OCI-LY7 (cell line): ENCODE measurements around the gene C16orf92. TPM values are rescaled to one million over a fixed set of nuclear protein-coding genes. Genes with fewer than 3 reads are reported as not detected.

Experiments
- BruUV-seq: library from RNA; stranded (reverse); fragments of 400-500 nt; replicated peaks from 2 replicates; lab custom pipeline; 2021; lab: Mats Ljungman, UMichigan
- CTCF ChIA-PET: fragments of 300-600 bp; sonication (Branson Sonifier 250); formaldehyde crosslinking; loops from one replicate; lab custom pipeline; 2022; ENCODE audit warnings: antibody characterized with exemption; ENCODE audit not compliant: unreplicated experiment; lab: Charles Lee
- POLR2A ChIA-PET: fragments of 300-600 bp; sonication (Branson Sonifier 250); formaldehyde crosslinking; loops from one replicate; lab custom pipeline; 2022; ENCODE audit warnings: antibody characterized with exemption; lab: Charles Lee
- DNase-seq: peaks from one replicate; pipeline ENCODE4 v3.0.0-alpha.2; 2015; ENCODE audit warnings: low spot score
- H2AFZ ChIP-seq: fragments of 200-600 bp; sonication (generic), shearing (Covaris generic); 2 replicates; pipeline ENCODE4 v1.6.1; 2014; ENCODE audit warnings: mild to moderate bottlenecking, antibody characterized with exemption, low read length, moderate library complexity
- H3K27ac ChIP-seq: fragments of 200-600 bp; sonication (generic); 2 replicates; pipeline ENCODE4 v1.5.1; 2014; ENCODE audit warnings: mixed run types, low read depth, mild to moderate bottlenecking, moderate library complexity, low read length, inconsistent platforms; ENCODE audit not compliant: poor library complexity, severe bottlenecking
- H3K36me3 ChIP-seq: fragments of 200-600 bp; sonication (generic); 2 replicates; pipeline ENCODE4 v1.6.1; 2014; ENCODE audit warnings: mild to moderate bottlenecking, antibody characterized with exemption, low read length, moderate library complexity, mixed read lengths; ENCODE audit not compliant: insufficient read depth
- H3K4me1 ChIP-seq: fragments of 200-600 bp; sonication (generic); 2 replicates; pipeline ENCODE4 v1.5.1; 2014; ENCODE audit warnings: mild to moderate bottlenecking, low read length; ENCODE audit not compliant: insufficient read depth, poor library complexity, severe bottlenecking
- H3K4me2 ChIP-seq: fragments of 200-600 bp; sonication (generic); 2 replicates; pipeline ENCODE4 v1.6.1; 2014; ENCODE audit warnings: mild to moderate bottlenecking, low read length
- H3K4me3 ChIP-seq: fragments of 200-600 bp; sonication (generic); 2 replicates; pipeline ENCODE4 v1.5.1; 2014; ENCODE audit warnings: mild to moderate bottlenecking, low read depth, low read length; ENCODE audit not compliant: poor library complexity, severe bottlenecking
- H3K79me2 ChIP-seq: fragments of 200-600 bp; sonication (generic); 2 replicates; pipeline ENCODE4 v1.6.1; 2016; ENCODE audit warnings: low read depth, mild to moderate bottlenecking, low read length, moderate library complexity, mixed read lengths; ENCODE audit not compliant: insufficient read depth
- H3K9me2 ChIP-seq: fragments of 200-600 bp; sonication (generic); 2 replicates; pipeline ENCODE4 v1.6.1; 2016; ENCODE audit warnings: mild to moderate bottlenecking, low read length, mixed read lengths; ENCODE audit not compliant: insufficient read depth
- H3K9me3 ChIP-seq: fragments of 200-600 bp; sonication (generic); 2 replicates; pipeline ENCODE4 v1.6.1; 2014; ENCODE audit warnings: mild to moderate bottlenecking, mixed run types, low read length, mixed read lengths
- H4K20me1 ChIP-seq: fragments of 200-600 bp; sonication (generic); 2 replicates; pipeline ENCODE4 v1.6.1; 2014; ENCODE audit warnings: mild to moderate bottlenecking, antibody characterized with exemption, low read length, moderate library complexity, mixed read lengths; ENCODE audit not compliant: insufficient read depth
- CTCF ChIP-seq: fragments of 200-600 bp; sonication (generic); conservative IDR thresholded peaks from 2 replicates; pipeline ENCODE4 v1.5.1; 2014; ENCODE audit warnings: mild to moderate bottlenecking, antibody characterized with exemption, low read length, moderate library complexity, mixed read lengths
- EZH2phosphoT487 ChIP-seq: fragments of 200-600 bp; sonication (generic); IDR thresholded peaks from 2 replicates; pipeline ENCODE4 v1.6.1; 2018; ENCODE audit warnings: low read depth, borderline replicate concordance, mild to moderate bottlenecking, mixed run types, antibody characterized with exemption, low read length, moderate library complexity, mixed read lengths
- intact Hi-C: fragments of 100-400 bp; cut with micrococcal nuclease; formaldehyde crosslinking; loops from one replicate; pipeline ENCODE4 v1.10.0; 2022; ENCODE audit not compliant: unreplicated experiment
- total RNA-seq, 2 experiments: library from RNA; depleted of rRNA in 1 of 2; stranded (reverse); fragments of >200 nt in 1 of 2; shearing (Covaris generic) in 1 of 2; gene quantifications; 2 replicates each; pipeline ENCODE4 v1.2.3, GENCODE V29; 2014 to 2022

C16orf92 gene
- total RNA-seq, 2 experiments from 2014 or later: not detected

- intact Hi-C loops: no loop called here
- Histone ChIP-seq H3K79me2 (no peaks in the 10 kb centered on the region), H3K36me3 (peaks cover 98% of the 10 kb centered on the region), H3K9me2 (no peaks in the 10 kb centered on the region), H3K9me3 (no peaks in the 10 kb centered on the region), H3K27ac (no peak overlapping the region), H4K20me1 (no peaks in the 10 kb centered on the region), H3K4me3 (no peak overlapping the region), H3K4me2 (no peak overlapping the region), H2AFZ (no peak overlapping the region), H3K4me1 (no peaks in the 10 kb centered on the region)
- no TSS peak for BruUV-seq
- TF ChIP-seq CTCF (no peak), EZH2phosphoT487 (no peak)
- ChIA-PET POLR2A (no interaction called here), CTCF (no interaction called here)
- DNase-seq: no peak
Measured at GRCh38 chr16:29984764-29985147, 38.2 kb upstream of the C16orf92 start.

GRCh38 chr16:29985271-29985811 lies 37.7 kb upstream of the C16orf92 start:
- CTCF ChIA-PET: no interaction called here
- peaks cover 98% of the 10 kb centered on the region for H3K36me3 ChIP-seq

More at GRCh38 chr16:29985271-29985811, 37.7 kb upstream of the C16orf92 start:
- Histone ChIP-seq H3K9me2 (no peaks in the 10 kb centered on the region), H3K27ac (no peak overlapping the region), H4K20me1 (no peaks in the 10 kb centered on the region), H3K79me2 (no peaks in the 10 kb centered on the region), H3K4me2 (no peak overlapping the region), H3K4me3 (no peak overlapping the region), H3K4me1 (no peaks in the 10 kb centered on the region), H3K9me3 (no peaks in the 10 kb centered on the region), H2AFZ (no peak overlapping the region)
- intact Hi-C loops: no loop called here
- TF ChIP-seq EZH2phosphoT487 (no peak), CTCF (no peak)
- POLR2A ChIA-PET: interaction anchor here (1.3 kb wide), 1 partner anchor 10 kb away, joined by 4 read pairs; no protein-coding TSS in a partner anchor
- no TSS peak for BruUV-seq
- DNase-seq: no peak
